Mucosa of rectum (tissue), 2 donors: ENCODE measurements around the gene ASIC4.

Source experiments
- H3K27ac ChIP-seq, 2 donors: one replicate each; pipeline ENCODE4 v1.7.0; 2013; ENCODE audit warnings: inconsistent platforms in 2 of 2, low read depth in 2 of 2, low read length in 2 of 2
- H3K27me3 ChIP-seq, 2 donors: one replicate each; pipeline ENCODE4 v1.7.0; 2013; ENCODE audit warnings: low read length in 2 of 2; ENCODE audit not compliant: control insufficient read depth in 2 of 2, insufficient read depth in 2 of 2
- H3K36me3 ChIP-seq, 2 donors: one replicate each; pipeline ENCODE4 v1.7.0; 2013; ENCODE audit warnings: low read length in 2 of 2; ENCODE audit not compliant: control insufficient read depth in 2 of 2, insufficient read depth in 2 of 2
- H3K4me1 ChIP-seq, 2 donors: one replicate each; pipeline ENCODE4 v1.7.0; 2013; ENCODE audit warnings: low read length in 2 of 2, mild to moderate bottlenecking in 1 of 2; ENCODE audit not compliant: control insufficient read depth in 2 of 2, insufficient read depth in 2 of 2
- H3K4me3 ChIP-seq, 2 donors: one replicate each; pipeline ENCODE4 v1.7.0; 2013; ENCODE audit warnings: low read length in 2 of 2
- H3K9ac ChIP-seq, 2 donors: one replicate each; pipeline ENCODE4 v1.7.0; 2013; ENCODE audit warnings: low read length in 2 of 2, low read depth in 1 of 2, mild to moderate bottlenecking in 1 of 2
- H3K9me3 ChIP-seq, 2 donors: one replicate each; pipeline ENCODE4 v1.7.0; 2013; ENCODE audit warnings: low read length in 2 of 2; ENCODE audit not compliant: control insufficient read depth in 2 of 2
- donor health status: healthy.
- donor health status: Normal muscosa, but diverticular disease.

Gene ASIC4

GRCh38 chr2:219506802-219507526 is 7.3 kb upstream of the ASIC4 start:
- no peak overlapping the region for H3K4me3 ChIP-seq
- H3K27me3 ChIP-seq = peaks cover 5 to 15% of the 10 kb centered on the region in 2 donors
- H3K4me1 ChIP-seq = peaks cover 5 to 6% of the 10 kb centered on the region in 2 donors
- no peak overlapping the region for H3K9ac ChIP-seq
- peaks cover 28 to 34% of the 10 kb centered on the region in 2 donors for H3K36me3 ChIP-seq
- H3K27ac ChIP-seq = no peak overlapping the region
- H3K9me3 ChIP-seq = no peaks in the 10 kb centered on the region

GRCh38 chr2:219507581-219508443 is 6.5 kb upstream of the ASIC4 start:
- Histone ChIP-seq H3K36me3 (peaks cover 25 to 30% of the 10 kb centered on the region in 2 donors), H3K27me3 (peaks cover 12 to 23% of the 10 kb centered on the region in 2 donors), H3K9me3 (no peaks in the 10 kb centered on the region), H3K9ac (no peak overlapping the region), H3K27ac (no peak overlapping the region), H3K4me1 (peaks cover 5 to 6% of the 10 kb centered on the region in 2 donors), H3K4me3 (no peak overlapping the region)

GRCh38 chr2:219508444-219508734 is 5.9 kb upstream of the ASIC4 start:
- Histone ChIP-seq H3K4me1 (peaks cover 5 to 6% of the 10 kb centered on the region in 2 donors), H3K9ac (no peak overlapping the region), H3K36me3 (peaks cover 24 to 28% of the 10 kb centered on the region in 2 donors), H3K9me3 (no peaks in the 10 kb centered on the region), H3K4me3 (no peak overlapping the region), H3K27ac (no peak overlapping the region), H3K27me3 (peaks cover 14 to 28% of the 10 kb centered on the region in 2 donors)

DNA sequence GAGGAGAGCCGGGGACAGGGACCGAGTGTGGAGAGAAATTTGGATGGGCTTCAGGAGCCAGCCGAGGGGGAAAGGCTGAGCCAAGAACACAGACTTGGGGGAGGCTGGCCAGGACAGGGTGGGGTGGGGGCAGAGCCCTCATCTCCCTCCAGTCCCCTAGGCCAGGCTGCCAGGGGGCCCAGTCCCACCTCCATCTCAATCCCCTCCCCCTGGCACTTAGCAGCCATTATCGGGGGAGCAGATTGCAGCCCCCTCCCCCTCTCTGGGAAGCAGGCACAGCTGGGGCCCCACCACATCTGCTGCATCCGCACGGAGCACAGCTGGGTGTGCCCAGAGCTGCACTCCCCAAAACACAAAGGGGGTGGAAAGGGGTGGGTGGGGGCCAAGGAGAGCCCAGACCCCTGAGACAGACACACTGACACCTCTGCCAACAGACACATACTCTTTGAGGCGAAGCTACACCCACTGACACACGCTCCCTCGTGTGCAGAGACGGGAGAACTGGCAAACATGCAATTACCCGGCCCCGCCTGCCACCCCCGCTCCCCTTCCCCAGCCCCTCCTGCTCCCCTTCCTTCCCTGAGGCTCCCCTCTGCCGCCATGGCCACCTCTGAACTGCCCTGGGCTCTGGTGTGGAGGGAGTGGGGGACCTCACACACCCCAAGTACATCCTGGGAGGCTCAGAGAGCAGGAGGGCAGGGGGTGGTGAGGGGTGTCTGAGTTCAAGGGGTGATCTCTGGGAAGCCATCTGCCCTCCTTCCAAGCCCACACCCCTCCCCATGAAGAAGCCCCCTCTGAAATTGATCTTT is 5.1 kb upstream of the ASIC4 start:
- peaks cover 17 to 20% of the 10 kb centered on the region in 2 donors for H3K36me3 ChIP-seq
- no peak overlapping the region for H3K9ac ChIP-seq
- no peak overlapping the region for H3K27ac ChIP-seq
- H3K9me3 ChIP-seq = no peaks in the 10 kb centered on the region
- peaks cover 6 to 7% of the 10 kb centered on the region in 2 donors for H3K4me1 ChIP-seq
- no peak overlapping the region for H3K4me3 ChIP-seq
- H3K27me3 ChIP-seq = peaks cover 14 to 36% of the 10 kb centered on the region in 2 donors

DNA sequence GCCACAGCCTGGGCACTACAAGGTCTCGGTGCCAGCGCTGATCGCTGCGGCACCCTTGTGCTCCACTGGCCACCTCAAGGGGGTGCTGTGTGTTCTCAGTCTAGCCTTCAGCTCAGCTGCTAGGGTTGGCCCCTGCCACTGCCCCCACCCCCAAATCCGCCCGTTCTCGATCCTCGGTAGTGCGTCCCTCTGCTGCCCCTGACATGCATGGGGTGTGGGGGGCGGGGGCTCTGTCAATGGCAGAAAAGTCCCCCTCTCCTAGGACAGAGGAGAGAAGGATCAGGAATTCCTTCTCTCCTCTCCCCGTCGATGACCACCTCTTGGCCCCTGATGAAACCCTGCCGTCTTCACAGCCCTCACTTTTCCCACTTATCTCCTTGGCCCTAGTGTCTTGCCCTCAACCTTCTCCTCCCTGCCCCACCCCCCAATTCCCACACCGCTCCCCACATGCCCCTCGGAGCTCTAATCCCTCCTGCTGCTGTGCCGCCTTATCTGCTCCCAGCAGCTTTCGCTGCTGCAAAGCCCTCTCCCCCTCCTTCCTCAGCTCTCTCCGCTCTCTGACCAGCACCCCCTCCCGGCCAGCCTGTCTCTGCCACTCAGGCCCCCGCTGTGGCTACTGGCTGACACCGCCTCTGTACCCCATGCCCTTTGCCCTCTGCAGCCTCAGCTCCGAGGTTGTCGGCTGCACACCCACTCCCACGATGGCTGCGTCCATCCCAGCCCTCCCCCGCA is 4.3 kb upstream of the ASIC4 start:
- Histone ChIP-seq H3K9ac (no peak overlapping the region), H3K36me3 (peaks cover 12 to 13% of the 10 kb centered on the region in 2 donors), H3K27ac (no peak overlapping the region), H3K9me3 (no peaks in the 10 kb centered on the region), H3K4me3 (peak overlapping the region in 1 of 2 donors; percentile 13), H3K4me1 (peaks cover 6 to 7% of the 10 kb centered on the region in 2 donors), H3K27me3 (peaks cover 17 to 43% of the 10 kb centered on the region in 2 donors)

GRCh38 chr2:219510512-219511135 is 3.7 kb upstream of the ASIC4 start:
- Histone ChIP-seq H3K4me3 (no peak overlapping the region), H3K27me3 (peaks cover 18 to 50% of the 10 kb centered on the region in 2 donors), H3K4me1 (peaks cover 6 to 7% of the 10 kb centered on the region in 2 donors), H3K9me3 (no peaks in the 10 kb centered on the region), H3K36me3 (peaks cover 5 to 7% of the 10 kb centered on the region in 2 donors), H3K27ac (no peak overlapping the region), H3K9ac (no peak overlapping the region)

GRCh38 chr2:219511547-219512325 is 2.5 kb upstream of the ASIC4 start:
- no peak overlapping the region for H3K4me3 ChIP-seq
- H3K27ac ChIP-seq = no peak overlapping the region
- H3K9me3 ChIP-seq = no peaks in the 10 kb centered on the region
- peaks cover 29 to 55% of the 10 kb centered on the region in 2 donors for H3K27me3 ChIP-seq
- peaks cover 0 to 3% of the 10 kb centered on the region in 2 donors for H3K36me3 ChIP-seq
- no peak overlapping the region for H3K9ac ChIP-seq
- peaks cover 6 to 7% of the 10 kb centered on the region in 2 donors for H3K4me1 ChIP-seq

DNA sequence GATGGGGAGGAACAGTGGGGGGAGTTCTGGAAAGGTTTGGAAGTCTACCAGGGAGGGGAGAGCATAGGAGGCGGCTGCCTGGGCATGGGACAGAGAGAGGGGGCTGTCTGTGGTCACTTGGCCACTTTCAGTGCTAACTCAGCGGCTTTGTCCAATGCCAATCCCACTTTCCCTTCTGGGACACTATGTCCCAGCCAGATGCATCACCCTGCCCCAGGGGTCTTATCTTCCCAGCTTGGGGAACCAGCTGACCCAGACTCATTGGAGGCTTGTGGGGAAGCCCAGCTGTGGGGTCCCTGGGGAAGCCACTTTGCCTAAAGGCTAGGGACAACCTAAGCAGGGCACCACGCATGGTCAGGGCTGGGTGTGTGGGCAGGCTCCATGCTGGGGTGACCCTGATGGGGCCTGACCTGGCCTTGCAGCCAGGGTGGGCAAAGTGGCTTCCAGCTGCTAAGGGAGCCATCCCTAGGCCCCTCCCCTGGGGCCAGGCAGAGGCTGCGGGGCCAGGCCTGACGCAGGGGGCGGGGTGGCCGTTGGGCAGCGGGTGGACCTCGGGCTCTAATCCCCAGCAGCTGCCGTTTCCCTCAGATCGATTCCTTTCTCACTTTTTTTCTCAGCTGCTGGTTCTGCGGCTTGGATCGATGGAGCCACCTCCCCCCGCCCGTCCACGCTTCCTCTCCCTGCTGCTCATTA is 1.6 kb upstream of the ASIC4 start:
- Histone ChIP-seq H3K9me3 (no peaks in the 10 kb centered on the region), H3K27me3 (peaks cover 36 to 64% of the 10 kb centered on the region in 2 donors), H3K9ac (no peak overlapping the region), H3K36me3 (no peaks in the 10 kb centered on the region), H3K4me3 (no peak overlapping the region), H3K4me1 (peaks cover 6 to 7% of the 10 kb centered on the region in 2 donors), H3K27ac (no peak overlapping the region)
